ENCODE data around the gene HECA. TPM values are rescaled to one million over a fixed set of nuclear protein-coding genes. Genes with fewer than 3 reads are reported as not detected.

The HECA gene
- total and polyA plus RNA-seq, 2 of the 4 experiments (the other 2 are of a cell fraction): 3.1 to 4.3 TPM

- dilution Hi-C loops (cut with HindIII; ENCODE audit: low sequenced_read_pairs, unreplicated experiment): no loop called here
Observed at GRCh38 chr6:139198529-139199288, 63.8 kb downstream of the HECA start.

More at GRCh38 chr6:139198529-139199288, 63.8 kb downstream of the HECA start:
- Histone ChIP-seq H3K4me3 (ENCODE audit: insufficient read depth, low read depth, low read length) (no peak overlapping the region), H3K23ac (ENCODE audit: low read depth, low read length) (no peak overlapping the region), H2BK5ac (ENCODE audit: low read depth, low read length, poor library complexity, severe bottlenecking) (no peak overlapping the region), H3K27ac (ENCODE audit: insufficient read depth, low read length) (no peak overlapping the region), H2BK15ac (ENCODE audit: low read depth, low read length) (no peak overlapping the region), H2AK5ac (ENCODE audit: low read depth, low read length) (no peak overlapping the region), H3K36me3 (ENCODE audit: control insufficient read depth, insufficient read depth, low read length) (no peaks in the 10 kb centered on the region), H3K9me3 (ENCODE audit: control insufficient read depth, insufficient read depth, low read length) (no peaks in the 10 kb centered on the region), H3K4me1 (ENCODE audit: control insufficient read depth, insufficient read depth, low read length) (no peaks in the 10 kb centered on the region), H3K9ac (ENCODE audit: low read depth, low read length) (no peak overlapping the region), H3K79me1 (ENCODE audit: low read depth in 1 of 2, low read length in 2 of 2) (no peaks in the 10 kb centered on the region), H2BK120ac (ENCODE audit: low read depth, low read length) (no peak overlapping the region), H4K20me1 (ENCODE audit: insufficient read depth, low read length) (no peaks in the 10 kb centered on the region), H3K27me3 (ENCODE audit: control insufficient read depth, insufficient read depth, low read length) (no peaks in the 10 kb centered on the region), H4K91ac (ENCODE audit: insufficient read depth, low read depth, low read length) (no peak overlapping the region), H3K56ac (ENCODE audit: extremely low read depth, insufficient read depth, low read length) (no peak overlapping the region), H2BK20ac (ENCODE audit: low read depth, low read length) (no peak overlapping the region), H3K4ac (ENCODE audit: low read depth, low read length) (no peak overlapping the region), H2AK9ac (replicated peaks; ENCODE audit: low read depth, low read length, poor library complexity) (no peak overlapping the region), H3K9me1 (ENCODE audit: insufficient read depth, low read length) (no peaks in the 10 kb centered on the region), H3K18ac (ENCODE audit: low read depth, low read length) (no peak overlapping the region), H4K8ac (ENCODE audit: low read depth in 2 of 2, low read length in 2 of 2) (no peak overlapping the region), H2AFZ (replicated peaks; ENCODE audit: low read length, poor library complexity) (no peak overlapping the region), H3K14ac (replicated peaks; ENCODE audit: low read depth, low read length) (no peak overlapping the region), H4K5ac (ENCODE audit: low read depth, low read length) (no peak overlapping the region), H3K4me2 (ENCODE audit: low read depth, low read length) (no peak overlapping the region)
- TF ChIP-seq MXI1 (IDR thresholded peaks at IDR 0.05; ENCODE audit: borderline replicate concordance, low read depth, low read length): no peak
- WGBS, 2 experiments (ENCODE audit: extremely low coverage in 2 of 2, insufficient read length in 1 of 2): 50% methylated on average over 1 of the region's 4 CpGs; no CpG with 5 or more reads in 1 of the 2 experiments
- DNase-seq (no peak), ATAC-seq (ENCODE audit: low read depth) (no peak)
- ChIA-PET POLR2A (ENCODE audit: unreplicated experiment) (no interaction called here), CTCF (interaction anchor here (0.6 to 0.7 kb wide), 3 partner anchors 21 to 792 kb away, joined by 3 to 4 read pairs (median 4); no protein-coding TSS in a partner anchor)
- BruUV-seq (replicated peaks): no TSS peak
- intact Hi-C loops (cut with micrococcal nuclease) (no loop called here), in situ Hi-C loops (cut with MboI; ENCODE audit: low sequenced_read_pairs) (no loop called here)
